Endothelial cell of umbilical vein (primary cell): Measurements from ENCODE around the gene DENND4C. TPM values are rescaled to one million over a fixed set of nuclear protein-coding genes. Genes with fewer than 3 reads are reported as not detected.

Experiments
- BruUV-seq: library from RNA; stranded (reverse); fragments of 400-500 nt; replicated peaks from 2 replicates; lab custom pipeline; 2021; lab: Mats Ljungman, UMichigan
- CTCF ChIA-PET: fragments of 300-600, 350-600 bp; sonication (Branson Sonifier 250); formaldehyde crosslinking; loops from one replicate; lab custom pipeline; 2021; ENCODE audit warnings: antibody characterized with exemption, inconsistent platforms; lab: Charles Lee
- POLR2A ChIA-PET: fragments of 300-600, 350-600 bp; sonication (Branson Sonifier 250); formaldehyde crosslinking; loops from one replicate; lab custom pipeline; 2021; ENCODE audit warnings: antibody characterized with exemption, inconsistent platforms; lab: Charles Lee
- DNase-seq: peaks from one replicate; pipeline ENCODE4 v3.0.0-alpha.2; 2011; ENCODE audit warnings: low read depth, low spot score
- FAIRE-seq: peaks from 2 replicates; lab custom pipeline; 2011; peaks lifted over from hg19 to GRCh38; lab: Jason Lieb, UNC
- H2AFZ ChIP-seq: 2 replicates; pipeline ENCODE4 v1.6.0; 2012; ENCODE audit warnings: low read depth, low read length, control low read depth, inconsistent platforms
- H3K27ac ChIP-seq: 2 replicates; pipeline ENCODE4 v1.5.1; 2011; ENCODE audit warnings: low read depth, mild to moderate bottlenecking, control low read depth, low read length, moderate library complexity; ENCODE audit not compliant: insufficient read depth
- H3K27me3 ChIP-seq, 2 experiments: 2 replicates each; pipeline versions ENCODE4 v1.6.0 to v1.6.1; 2011; ENCODE audit warnings: low read length in 2 of 2, mixed read lengths in 1 of 2; ENCODE audit not compliant: control insufficient read depth in 2 of 2, insufficient read depth in 2 of 2
- H3K36me3 ChIP-seq, 2 experiments: 2 replicates in 1 of 2; 3 replicates in 1 of 2; pipeline ENCODE4 v1.5.1; 2011; ENCODE audit warnings: low read length in 2 of 2, mild to moderate bottlenecking in 1 of 2, moderate library complexity in 1 of 2; ENCODE audit not compliant: control insufficient read depth in 2 of 2, insufficient read depth in 2 of 2; ENCODE audit errors: extremely low read depth in 1 of 2
- H3K4me1 ChIP-seq: 3 replicates; pipeline ENCODE4 v1.5.1; 2011; ENCODE audit warnings: mild to moderate bottlenecking, low read length; ENCODE audit not compliant: control insufficient read depth, insufficient read depth; ENCODE audit errors: extremely low read depth
- H3K4me2 ChIP-seq: 2 replicates; pipeline ENCODE4 v1.6.1; 2011; ENCODE audit warnings: low read length, control low read depth, mixed read lengths; ENCODE audit not compliant: insufficient read depth
- H3K4me3 ChIP-seq, 3 experiments: fragments of 200-600 bp in 1 of 3; sonication (generic), shearing (Covaris generic) in 1 of 3; replicated peaks in 1 of 3; 2 replicates each; pipeline ENCODE4 v1.5.1; 2011 to 2016; ENCODE audit warnings: control low read depth in 3 of 3, low read length in 3 of 3, mild to moderate bottlenecking in 2 of 3, inconsistent platforms in 1 of 3, low read depth in 1 of 3, moderate library complexity in 1 of 3; ENCODE audit not compliant: insufficient read depth in 1 of 3
- H3K79me2 ChIP-seq: 2 replicates; pipeline ENCODE4 v1.6.0; 2012; ENCODE audit warnings: low read length, inconsistent platforms; ENCODE audit not compliant: control insufficient read depth, insufficient read depth
- H3K9ac ChIP-seq: replicated peaks from 2 replicates; pipeline ENCODE3; 2011; ENCODE audit warnings: low read length, control low read depth; ENCODE audit not compliant: insufficient read depth; ENCODE audit errors: extremely low read depth
- H3K9me1 ChIP-seq: replicated peaks from 3 replicates; pipeline ENCODE4 v1.6.0; 2011; ENCODE audit warnings: mild to moderate bottlenecking, low read length; ENCODE audit not compliant: control insufficient read depth, insufficient read depth; ENCODE audit errors: extremely low read depth
- H3K9me3 ChIP-seq: replicated peaks from 2 replicates; pipeline ENCODE4 v1.5.1; 2012; ENCODE audit warnings: low read length, inconsistent platforms; ENCODE audit not compliant: control insufficient read depth, insufficient read depth
- H4K20me1 ChIP-seq: replicated peaks from 2 replicates; pipeline ENCODE3; 2011; ENCODE audit warnings: mild to moderate bottlenecking, low read length; ENCODE audit not compliant: control insufficient read depth, insufficient read depth; ENCODE audit errors: extremely low read depth
- CTCF ChIP-seq, 2 donors: IDR thresholded peaks; 1 replicate in 1 of 2; 2 replicates in 1 of 2; pipeline ENCODE4 v1.5.1; 2011; ENCODE audit warnings: low read length in 2 of 2, mild to moderate bottlenecking in 2 of 2, moderate library complexity in 2 of 2, control low read depth in 1 of 2, inconsistent platforms in 1 of 2, low read depth in 1 of 2; ENCODE audit not compliant: insufficient read depth in 1 of 2; ENCODE audit errors: extremely low read depth in 1 of 2
- EZH2 ChIP-seq: IDR thresholded peaks from 2 replicates; pipeline ENCODE4 v1.6.1; 2012; ENCODE audit warnings: borderline replicate concordance, low read depth, mild to moderate bottlenecking, moderate library complexity, low read length, inconsistent platforms; ENCODE audit not compliant: severe bottlenecking
- FOS ChIP-seq: IDR thresholded peaks from 2 replicates; pipeline ENCODE4 v1.6.1; 2011; ENCODE audit warnings: mild to moderate bottlenecking, low read length, moderate library complexity, borderline replicate concordance; ENCODE audit not compliant: insufficient read depth
- GATA2 ChIP-seq: IDR thresholded peaks from 2 replicates; pipeline ENCODE4 v1.7.0; 2011; ENCODE audit warnings: low read depth, mild to moderate bottlenecking, moderate library complexity, mixed read lengths, low read length; ENCODE audit not compliant: insufficient read length, insufficient read depth
- JUN ChIP-seq: IDR thresholded peaks from 2 replicates; pipeline ENCODE4 v1.6.1; 2011; ENCODE audit warnings: borderline replicate concordance, low read depth; ENCODE audit not compliant: insufficient read length, insufficient read depth
- MYC ChIP-seq: IDR thresholded peaks from one replicate; pipeline ENCODE4 v1.6.1; 2011; ENCODE audit warnings: mild to moderate bottlenecking, low read depth, low read length
- POLR2A ChIP-seq: IDR thresholded peaks from 2 replicates; pipeline ENCODE4 v1.6.1; 2012; ENCODE audit warnings: low read depth, mild to moderate bottlenecking, control low read depth, low read length
- POLR2AphosphoS5 ChIP-seq: IDR thresholded peaks from 2 replicates; pipeline ENCODE4 v1.6.1; 2012; ENCODE audit warnings: low read depth, mild to moderate bottlenecking, control low read depth, low read length, moderate library complexity; ENCODE audit not compliant: insufficient read depth
- dilution Hi-C: fragments of 300-500 bp; cut with MboI; formaldehyde crosslinking; loops from one replicate; pipeline ENCODE4 v1.15.0; 2019; ENCODE audit warnings: low sequenced_read_pairs; ENCODE audit not compliant: extremely low pct_ligation_motif_present
- intact Hi-C: fragments of 100-400 bp; cut with micrococcal nuclease; formaldehyde crosslinking; loops from one replicate; pipeline ENCODE4 v1.10.0; 2022
- polyA plus RNA-seq, 4 experiments: library from polyadenylated mRNA; depleted of rRNA in 3 of 4; stranded (reverse) in 3 of 4; unstranded in 1 of 4; fragments of >200 nt; gene quantifications; 2 replicates each; pipeline versions ENCODE4 v1.2.1 to v1.2.3, GENCODE V29; 2011 to 2012; ENCODE audit warnings: missing spikeins in 1 of 4
- total RNA-seq: library from RNA; stranded (reverse); gene quantifications from 2 replicates; pipeline ENCODE4 v1.2.3, GENCODE V29; 2021
- TF ChIP-seq, protein P1 (sequence below): IDR thresholded peaks from 2 replicates; pipeline ENCODE4 v1.6.1; 2011; ENCODE audit not compliant: insufficient read depth, insufficient read length

Gene DENND4C
- total and polyA plus RNA-seq, 2 donors (not counting 3 experiments of a cell fraction or from before 2014, with no cell fraction given) = 9.6 to 36.8 TPM

DNA sequence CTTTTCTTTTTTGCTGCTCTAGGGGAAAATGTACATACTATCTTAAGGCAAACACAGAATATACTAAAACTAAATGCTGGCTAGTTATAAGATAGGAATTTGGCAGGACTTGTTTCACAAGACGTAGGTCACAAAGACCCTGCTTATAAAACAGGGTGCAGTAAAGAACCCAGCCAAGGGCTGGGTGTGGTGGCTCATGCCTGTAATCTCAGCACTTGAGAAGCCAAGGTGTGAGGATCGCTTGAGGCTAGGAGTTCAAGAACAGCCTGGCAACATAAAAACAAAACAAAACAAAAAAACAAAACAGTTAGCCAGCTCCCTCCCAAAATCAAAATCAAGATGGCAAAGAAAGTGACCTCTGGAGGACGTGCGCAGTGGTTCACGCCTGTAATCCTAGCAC, 49.5 kb upstream of the DENND4C start:
- Histone ChIP-seq H3K79me2 (no peaks in the 10 kb centered on the region), H3K4me1 (peaks cover 32% of the 10 kb centered on the region), H3K4me2 (no peak overlapping the region), H3K36me3 (no peaks in the 10 kb centered on the region), H3K27me3 (no peaks in the 10 kb centered on the region), H3K9me1 (no peaks in the 10 kb centered on the region), H3K27ac (no peak overlapping the region), H2AFZ (no peak overlapping the region), H3K9me3 (no peaks in the 10 kb centered on the region), H3K9ac (no peak overlapping the region), H4K20me1 (no peaks in the 10 kb centered on the region), H3K4me3 (no peak overlapping the region)
- FAIRE-seq (no peak), DNase-seq (no peak)
- dilution Hi-C loops = no loop called here
- ChIA-PET CTCF (interaction anchor here (1.4 kb wide), 1 partner anchor 37 kb away, joined by 3 read pairs; no protein-coding TSS in a partner anchor), POLR2A (no interaction called here)
- BruUV-seq = no TSS peak
- intact Hi-C loops = loop anchor here (5.0 kb wide), 2 partner anchors 161 to 709 kb away; partner anchors contain the start of gene ADAMTSL1
- TF ChIP-seq MYC (no peak), FOS (no peak), GATA2 (no peak), POLR2A (no peak), JUN (no peak), POLR2AphosphoS5 (no peak), CTCF (IDR thresholded peaks at IDR 0.05; ENCODE audit: extremely low read depth in 1 of 2, insufficient read depth in 1 of 2, low read depth in 1 of 2, low read length in 2 of 2) (no peak), EZH2 (no peak)
- TF ChIP-seq, protein P1, sequence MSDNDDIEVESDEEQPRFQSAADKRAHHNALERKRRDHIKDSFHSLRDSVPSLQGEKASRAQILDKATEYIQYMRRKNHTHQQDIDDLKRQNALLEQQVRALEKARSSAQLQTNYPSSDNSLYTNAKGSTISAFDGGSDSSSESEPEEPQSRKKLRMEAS = no peak
